CD4-positive, alpha-beta memory T cell (primary cell): ENCODE results near the gene SLC16A10. TPM values are rescaled to one million over a fixed set of nuclear protein-coding genes. Genes with fewer than 3 reads are reported as not detected.
"Not testable (repeated sequence)": the region's sequence is repeated elsewhere in the genome, so short reads cannot be mapped to it uniquely, and the experiment has no call there.

Source experiments
- CTCF ChIA-PET: fragments of 350-600 bp; sonication (Branson Sonifier 250); formaldehyde crosslinking; loops from one replicate; lab custom pipeline; 2021; ENCODE audit warnings: inconsistent platforms; ENCODE audit not compliant: partially characterized antibody; lab: Charles Lee
- POLR2A ChIA-PET: fragments of 350-600 bp; sonication (Branson Sonifier 250); formaldehyde crosslinking; loops from one replicate; lab custom pipeline; 2021; ENCODE audit not compliant: partially characterized antibody; lab: Charles Lee
- DNase-seq, 5 donors: peaks; one replicate each; pipeline versions ENCODE4 v3.0.0 to v3.0.0-alpha.2; 2020 to 2022; ENCODE audit warnings: mixed read lengths in 1 of 5
- H3K27ac ChIP-seq: one replicate; pipeline ENCODE4 v1.7.0; 2013; ENCODE audit warnings: low read depth, low read length
- H3K27me3 ChIP-seq: 2 replicates; pipeline ENCODE4 v1.7.0; 2013; ENCODE audit warnings: mild to moderate bottlenecking, low read length, moderate library complexity; ENCODE audit not compliant: insufficient read depth
- H3K36me3 ChIP-seq: 2 replicates; pipeline ENCODE4 v1.7.0; 2013; ENCODE audit warnings: mild to moderate bottlenecking, low read length, moderate library complexity; ENCODE audit not compliant: insufficient read depth
- H3K4me1 ChIP-seq: 2 replicates; pipeline ENCODE4 v1.7.0; 2013; ENCODE audit warnings: mild to moderate bottlenecking, low read length, moderate library complexity; ENCODE audit not compliant: insufficient read depth
- H3K4me3 ChIP-seq, 2 donors: one replicate each; pipeline ENCODE4 v1.7.0; 2013; ENCODE audit warnings: low read length in 2 of 2, mild to moderate bottlenecking in 1 of 2
- H3K9me3 ChIP-seq, 2 donors: one replicate each; pipeline ENCODE4 v1.7.0; 2013; ENCODE audit warnings: low read length in 2 of 2, control low read depth in 1 of 2; ENCODE audit not compliant: control insufficient read depth in 1 of 2
- H3K27ac Mint-ChIP-seq, 7 donors: one replicate each; pipeline ENCODE4 v1.8.0; 2020 to 2021; ENCODE audit warnings: mixed read lengths in 7 of 7, mild to moderate bottlenecking in 6 of 7, inconsistent platforms in 3 of 7, moderate library complexity in 3 of 7
- H3K27me3 Mint-ChIP-seq, 2 donors: one replicate each; pipeline ENCODE4 v1.8.0; 2020 to 2021; ENCODE audit warnings: mixed read lengths in 2 of 2
- H3K36me3 Mint-ChIP-seq, 2 donors: one replicate each; pipeline ENCODE4 v1.8.0; 2020 to 2021; ENCODE audit warnings: mixed read lengths in 2 of 2, inconsistent platforms in 1 of 2, mild to moderate bottlenecking in 1 of 2
- H3K4me1 Mint-ChIP-seq, 4 donors: one replicate each; pipeline ENCODE4 v1.8.0; 2020 to 2021; ENCODE audit warnings: mixed read lengths in 4 of 4, mild to moderate bottlenecking in 1 of 4
- H3K4me3 Mint-ChIP-seq, 8 donors: one replicate each; pipeline ENCODE4 v1.8.0; 2020 to 2021; ENCODE audit warnings: mixed read lengths in 8 of 8, mild to moderate bottlenecking in 7 of 8, moderate library complexity in 6 of 8, inconsistent platforms in 3 of 8
- H3K9me3 Mint-ChIP-seq, 8 donors: one replicate each; pipeline ENCODE4 v1.8.0; 2020 to 2021; ENCODE audit warnings: mixed read lengths in 8 of 8, mild to moderate bottlenecking in 5 of 8, inconsistent platforms in 3 of 8, moderate library complexity in 1 of 8
- intact Hi-C: fragments of 100-400 bp; cut with micrococcal nuclease; formaldehyde crosslinking; loops from one replicate; pipeline ENCODE4 v1.15.1; 2023
- polyA plus RNA-seq, 2 donors: library from polyadenylated mRNA; unstranded; fragments of 300-500 nt; fragmentation: Illumina TruSeq; gene quantifications; one replicate each; pipeline ENCODE4 v1.2.3, GENCODE V29; 2021
- total RNA-seq, 2 experiments: library from RNA; stranded (reverse); gene quantifications; one replicate each; pipeline ENCODE4 v1.2.3, GENCODE V29; 2021

SLC16A10 gene
- total and polyA plus RNA-seq, 4 experiments from 2014 or later = 5.6 to 11.2 (median 8.7) TPM

- H3K4me3 Mint-ChIP-seq, CTCF ChIA-PET, H3K36me3 ChIP-seq, H3K9me3 Mint-ChIP-seq, H3K27me3 Mint-ChIP-seq, H3K27ac ChIP-seq, H3K27me3 ChIP-seq, H3K36me3 Mint-ChIP-seq, H3K27ac Mint-ChIP-seq, intact Hi-C loops, DNase-seq, H3K4me3 ChIP-seq, H3K9me3 ChIP-seq, POLR2A ChIA-PET: not testable (repeated sequence)
- peaks cover 1 to 22% (median 11%) of the 10 kb centered on the region in 4 donors for H3K4me1 Mint-ChIP-seq
- peaks cover 12% of the 10 kb centered on the region for H3K4me1 ChIP-seq
Observed at GRCh38 chr6:111203539-111203938, 116.2 kb downstream of the SLC16A10 start.

DNA sequence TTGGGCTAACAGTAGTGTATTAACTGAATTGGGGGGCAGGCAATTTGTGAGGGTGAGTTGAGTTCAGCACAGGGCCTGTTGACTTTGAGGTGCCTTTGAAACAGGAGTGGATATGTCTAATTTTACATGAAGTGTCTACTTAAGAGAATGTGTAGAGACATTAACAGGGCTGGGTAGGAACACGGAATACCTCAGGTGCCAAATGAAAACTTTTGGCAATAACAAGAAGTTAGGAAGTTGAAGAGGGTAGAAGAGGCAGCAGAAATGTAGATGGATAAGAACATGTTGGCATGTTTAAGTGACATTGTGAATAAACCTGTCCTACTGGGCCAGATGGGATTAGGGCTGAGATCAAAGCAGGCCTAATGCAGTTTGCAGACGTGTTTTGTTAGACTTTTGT, 117.0 kb downstream of the SLC16A10 start:
- POLR2A ChIA-PET = no interaction called here
- Histone ChIP-seq H3K27me3 (no peaks in the 10 kb centered on the region), H3K4me3 (no peak overlapping the region), H3K4me1 (peaks cover 12% of the 10 kb centered on the region), H3K27ac (no peak overlapping the region), H3K36me3 (no peaks in the 10 kb centered on the region), H3K9me3 (no peaks in the 10 kb centered on the region)
- CTCF ChIA-PET = interaction anchor here (2.4 kb wide), 1 partner anchor 194 kb away, joined by 8 read pairs; no protein-coding TSS in a partner anchor
- Mint-ChIP-seq H3K27me3 (no peaks in the 10 kb centered on the region), H3K27ac (no peak overlapping the region), H3K4me1 (peaks cover 1 to 22% (median 11%) of the 10 kb centered on the region in 4 donors), H3K9me3 (no peaks in the 10 kb centered on the region), H3K36me3 (no peaks in the 10 kb centered on the region), H3K4me3 (no peak overlapping the region)
- no peak for DNase-seq
- intact Hi-C loops = no loop called here

DNA sequence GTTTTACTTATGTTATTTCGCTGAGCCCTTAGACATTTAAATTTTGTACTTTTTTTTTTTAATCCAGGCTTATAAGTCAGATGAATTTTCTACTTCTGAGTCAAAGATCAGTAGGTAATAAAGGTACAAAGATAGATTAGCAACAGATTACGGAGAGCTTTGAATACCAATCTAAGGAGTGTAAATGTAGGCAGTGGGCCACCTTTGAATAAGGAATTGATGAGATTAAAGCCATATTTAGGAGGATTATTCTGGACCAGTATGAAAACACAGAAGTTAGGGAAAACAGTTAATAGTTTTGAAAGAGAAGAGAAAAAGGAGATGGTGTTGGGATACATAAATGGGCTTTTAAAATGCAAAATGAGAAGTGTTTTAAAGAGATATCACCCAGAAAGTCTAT, 117.6 kb downstream of the SLC16A10 start:
- intact Hi-C loops = no loop called here

DNA sequence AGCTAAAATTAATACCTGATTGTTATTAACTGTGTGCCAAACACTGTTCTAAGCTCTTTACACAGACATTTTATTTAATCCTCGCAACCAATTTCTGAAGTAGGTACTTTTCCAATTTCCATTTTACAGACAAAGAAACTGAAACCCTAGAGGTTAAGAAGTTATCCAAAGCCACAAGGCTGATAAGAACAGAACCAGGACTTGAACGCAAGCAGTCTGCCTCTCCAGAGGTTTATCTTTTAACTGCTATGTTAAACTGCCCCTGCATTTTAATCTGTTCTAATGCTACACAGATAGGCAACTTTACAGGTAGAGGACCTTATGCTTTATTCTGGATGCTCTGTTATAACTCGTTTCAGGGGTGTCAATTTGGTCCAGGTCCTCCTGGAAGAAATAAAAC, 118.2 kb downstream of the SLC16A10 start:
- DNase-seq = no peak
- no peak overlapping the region for H3K4me3 Mint-ChIP-seq
- Histone ChIP-seq H3K27me3 (no peaks in the 10 kb centered on the region), H3K4me3 (no peak overlapping the region), H3K27ac (no peak overlapping the region), H3K36me3 (no peaks in the 10 kb centered on the region), H3K4me1 (peaks cover 3% of the 10 kb centered on the region), H3K9me3 (no peaks in the 10 kb centered on the region)
- peaks cover 0 to 13% (median 5%) of the 10 kb centered on the region in 4 donors for H3K4me1 Mint-ChIP-seq
- H3K27ac Mint-ChIP-seq = no peak overlapping the region
- H3K9me3 Mint-ChIP-seq = no peaks in the 10 kb centered on the region
- H3K27me3 Mint-ChIP-seq = no peaks in the 10 kb centered on the region
- POLR2A ChIA-PET = no interaction called here
- intact Hi-C loops = no loop called here
- CTCF ChIA-PET = interaction anchor here (0.7 to 2.4 kb wide), 3 partner anchors 146 to 195 kb away, joined by 3 to 8 read pairs (median 5); no protein-coding TSS in a partner anchor
- peaks cover 0 to 2% of the 10 kb centered on the region in 2 donors for H3K36me3 Mint-ChIP-seq

More for the DNA sequence above, 117.6 kb downstream of the SLC16A10 start:
- ChIA-PET POLR2A (no interaction called here), CTCF (interaction anchor here (1.3 to 2.4 kb wide), 2 partner anchors 145 to 194 kb away, joined by 3 to 8 read pairs; no protein-coding TSS in a partner anchor)
- Histone ChIP-seq H3K27me3 (no peaks in the 10 kb centered on the region), H3K36me3 (no peaks in the 10 kb centered on the region), H3K27ac (no peak overlapping the region), H3K4me1 (peaks cover 9% of the 10 kb centered on the region), H3K4me3 (no peak overlapping the region), H3K9me3 (no peaks in the 10 kb centered on the region)
- Mint-ChIP-seq H3K4me1 (peaks cover 0 to 19% (median 9%) of the 10 kb centered on the region in 4 donors), H3K9me3 (no peaks in the 10 kb centered on the region), H3K36me3 (no peaks in the 10 kb centered on the region), H3K4me3 (no peak overlapping the region), H3K27ac (no peak overlapping the region), H3K27me3 (no peaks in the 10 kb centered on the region)
- no peak for DNase-seq

- H3K27ac Mint-ChIP-seq = peak overlapping the region in 2 of 7 donors; percentile 1 to 43
- intact Hi-C loops = no loop called here
- POLR2A ChIA-PET = interaction anchor here (1.4 kb wide), 1 partner anchor 148 kb away, joined by 3 read pairs; no protein-coding TSS in a partner anchor
- H3K27me3 Mint-ChIP-seq = no peaks in the 10 kb centered on the region
- no peak overlapping the region for H3K4me3 Mint-ChIP-seq
- no peak overlapping the region for H3K4me3 ChIP-seq
- no peaks in the 10 kb centered on the region for H3K27me3 ChIP-seq
- H3K36me3 Mint-ChIP-seq = peaks cover 0 to 2% of the 10 kb centered on the region in 2 donors
- no peaks in the 10 kb centered on the region for H3K9me3 ChIP-seq
- CTCF ChIA-PET = interaction anchor here (0.7 to 8.1 kb wide), 4 partner anchors 13 to 196 kb away, joined by 3 to 99 read pairs (median 51); no protein-coding TSS in a partner anchor
- no peaks in the 10 kb centered on the region for H3K4me1 Mint-ChIP-seq
- H3K4me1 ChIP-seq = no peaks in the 10 kb centered on the region
- H3K36me3 ChIP-seq = no peaks in the 10 kb centered on the region
- H3K27ac ChIP-seq = no peak overlapping the region
- DNase-seq = no peak
- no peaks in the 10 kb centered on the region for H3K9me3 Mint-ChIP-seq
Observed at GRCh38 chr6:111207141-111207858, 120.0 kb downstream of the SLC16A10 start.

DNA sequence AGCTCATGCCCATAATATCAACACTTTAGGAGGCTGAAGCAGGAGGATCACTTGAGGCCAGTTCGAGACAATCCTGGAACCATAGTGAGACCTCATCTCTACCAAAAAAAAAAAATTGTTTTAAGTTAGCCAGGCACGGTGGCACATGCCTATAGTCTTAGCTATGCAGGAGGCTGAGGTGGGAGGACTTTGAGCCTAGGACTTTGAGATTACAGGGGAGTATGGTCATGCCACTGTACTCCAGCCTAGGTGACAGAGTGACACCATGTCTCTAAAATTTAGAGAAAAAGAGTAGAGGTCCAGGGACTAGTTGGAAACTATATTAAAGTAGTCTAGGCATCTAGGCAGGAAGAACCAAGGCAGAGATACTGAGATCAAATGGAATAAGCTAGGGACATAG, 121.6 kb downstream of the SLC16A10 start:
- Histone ChIP-seq H3K36me3 (no peaks in the 10 kb centered on the region), H3K4me1 (no peaks in the 10 kb centered on the region), H3K4me3 (no peak overlapping the region), H3K27me3 (no peaks in the 10 kb centered on the region), H3K27ac (no peak overlapping the region), H3K9me3 (no peaks in the 10 kb centered on the region)
- Mint-ChIP-seq H3K4me3 (no peak overlapping the region), H3K9me3 (no peaks in the 10 kb centered on the region), H3K27me3 (no peaks in the 10 kb centered on the region), H3K27ac (peak overlapping the region in 2 of 7 donors; percentile 15 to 19), H3K36me3 (peaks cover 0 to 2% of the 10 kb centered on the region in 2 donors), H3K4me1 (no peaks in the 10 kb centered on the region)
- ChIA-PET CTCF (interaction anchor here (0.5 to 8.1 kb wide), 12 partner anchors 8 to 201 kb away, joined by 3 to 99 read pairs (median 8); no protein-coding TSS in a partner anchor), POLR2A (interaction anchor here (0.6 kb wide), 1 partner anchor 365 kb away, joined by 3 read pairs; no protein-coding TSS in a partner anchor)
- intact Hi-C loops = no loop called here
- DNase-seq = no peak

GRCh38 chr6:111210194-111210728, 123.0 kb downstream of the SLC16A10 start:
- Mint-ChIP-seq H3K27ac (peak overlapping the region in 1 of 7 donors; percentile 15), H3K9me3 (no peaks in the 10 kb centered on the region), H3K4me3 (no peak overlapping the region), H3K27me3 (no peaks in the 10 kb centered on the region), H3K36me3 (peaks cover 0 to 2% of the 10 kb centered on the region in 2 donors), H3K4me1 (no peaks in the 10 kb centered on the region)
- H3K36me3 ChIP-seq = no peaks in the 10 kb centered on the region
- H3K27me3 ChIP-seq = no peaks in the 10 kb centered on the region
- intact Hi-C loops = loop anchor here (1.0 kb wide), 5 partner anchors 122 to 833 kb away; no protein-coding TSS in a partner anchor
- no peak overlapping the region for H3K27ac ChIP-seq
- no peak overlapping the region for H3K4me3 ChIP-seq
- POLR2A ChIA-PET = no interaction called here
- DNase-seq = peak in 4 of 5 donors; percentile 49 to 59 (median 50)
- CTCF ChIA-PET = interaction anchor here (0.6 to 8.1 kb wide), 16 partner anchors 9 to 199 kb away, joined by 3 to 99 read pairs (median 4); no protein-coding TSS in a partner anchor
- no peaks in the 10 kb centered on the region for H3K4me1 ChIP-seq
- no peaks in the 10 kb centered on the region for H3K9me3 ChIP-seq
